HEK293 (cell line): ENCODE measurements around the gene MTERF4.

Source experiments
- AEBP2 ChIP-seq: fragments of 450-650 bp; formaldehyde crosslinking; IDR thresholded peaks from 2 replicates; pipeline ENCODE4 v1.5.1; 2016; ENCODE audit warnings: missing biosample characterization, missing genetic modification characterization, borderline replicate concordance
- CTCF ChIP-seq: fragments of 450-650 bp; formaldehyde crosslinking; IDR thresholded peaks from 2 replicates; pipeline ENCODE4 v1.5.1; 2016; ENCODE audit warnings: missing biosample characterization, missing genetic modification characterization
- FEZF1 ChIP-seq: fragments of 450-650 bp; formaldehyde crosslinking; IDR thresholded peaks from 2 replicates; pipeline ENCODE4 v1.5.1; 2016; ENCODE audit warnings: missing biosample characterization, missing genetic modification characterization
- ZBTB10 ChIP-seq: fragments of 450-650 bp; formaldehyde crosslinking; IDR thresholded peaks from 2 replicates; pipeline ENCODE4 v1.5.1; 2016; ENCODE audit warnings: missing biosample characterization, missing genetic modification characterization
- ZBTB6 ChIP-seq: fragments of 450-650 bp; formaldehyde crosslinking; IDR thresholded peaks from 2 replicates; pipeline ENCODE4 v1.5.1; 2017; ENCODE audit warnings: missing biosample characterization, missing genetic modification characterization
- ZNF10 ChIP-seq: fragments of 450-650 bp; formaldehyde crosslinking; IDR thresholded peaks from 2 replicates; pipeline ENCODE4 v1.5.1; 2017; ENCODE audit warnings: missing biosample characterization, missing genetic modification characterization
- ZNF121 ChIP-seq: fragments of 450-650 bp; formaldehyde crosslinking; IDR thresholded peaks from 2 replicates; pipeline ENCODE4 v1.5.1; 2016; ENCODE audit warnings: missing biosample characterization, missing genetic modification characterization
- ZNF174 ChIP-seq: fragments of 450-650 bp; formaldehyde crosslinking; IDR thresholded peaks from 2 replicates; pipeline ENCODE4 v1.5.0; 2017; ENCODE audit warnings: missing biosample characterization, mild to moderate bottlenecking, missing genetic modification characterization
- ZNF274 ChIP-seq, 2 experiments: fragments of 200-500 bp in 1 of 2; fragments of 450-650 bp in 1 of 2; sonication (Bioruptor generic) in 1 of 2; formaldehyde crosslinking in 1 of 2; IDR thresholded peaks; 2 replicates each; pipeline versions ENCODE4 v1.5.1 to v1.6.1; 2014 to 2016; ENCODE audit warnings: borderline replicate concordance in 1 of 2, inconsistent platforms in 1 of 2, low read length in 1 of 2, missing biosample characterization in 1 of 2, missing genetic modification characterization in 1 of 2
- ZNF311 ChIP-seq: fragments of 450-650 bp; formaldehyde crosslinking; IDR thresholded peaks from 2 replicates; pipeline ENCODE4 v1.5.1; 2017; ENCODE audit warnings: missing biosample characterization, missing genetic modification characterization, borderline replicate concordance
- ZNF335 ChIP-seq: fragments of 450-650 bp; formaldehyde crosslinking; conservative IDR thresholded peaks from 2 replicates; pipeline ENCODE4 v1.5.1; 2016; ENCODE audit warnings: missing biosample characterization, missing genetic modification characterization
- ZNF623 ChIP-seq: fragments of 450-650 bp; formaldehyde crosslinking; IDR thresholded peaks from 2 replicates; pipeline ENCODE4 v1.5.1; 2016; ENCODE audit warnings: missing biosample characterization, missing genetic modification characterization
- ZNF777 ChIP-seq: fragments of 450-650 bp; formaldehyde crosslinking; IDR thresholded peaks from 2 replicates; pipeline ENCODE4 v1.5.1; 2017; ENCODE audit warnings: missing biosample characterization, missing genetic modification characterization, borderline replicate concordance
- ZSCAN5A ChIP-seq: fragments of 450-650 bp; formaldehyde crosslinking; IDR thresholded peaks from 2 replicates; pipeline ENCODE4 v1.5.1; 2016; ENCODE audit warnings: missing biosample characterization, missing genetic modification characterization

GRCh38 chr2:241136661-241137260 lies 34.7 kb upstream of the MTERF4 start:
- TF ChIP-seq ZNF623 (tag by site-specific recombination): no peak
- TF ChIP-seq ZNF121: no peak
- no peak for TF ChIP-seq ZNF174
- no peak for TF ChIP-seq ZNF335 (tag by site-specific recombination)
- TF ChIP-seq CTCF (tag by site-specific recombination): no peak
- no peak for TF ChIP-seq ZBTB10 (tag by site-specific recombination)
- TF ChIP-seq ZNF10 (tag by site-specific recombination): no peak
- no peak for TF ChIP-seq ZBTB6 (tag by site-specific recombination)
- no peak for TF ChIP-seq AEBP2 (tag by site-specific recombination)
- TF ChIP-seq ZNF777 (tag by site-specific recombination): no peak
- no peak for TF ChIP-seq ZNF274 (IDR thresholded peaks at IDR 0.05; ENCODE audit: low read length)
- no peak for TF ChIP-seq ZNF274 (tag by site-specific recombination; IDR thresholded peaks at IDR 0.05; ENCODE audit: borderline replicate concordance)
- no peak for TF ChIP-seq ZSCAN5A (tag by site-specific recombination)
- no peak for TF ChIP-seq FEZF1 (tag by site-specific recombination)
- TF ChIP-seq ZNF311 (tag by site-specific recombination): no peak
